ENCODE results near the gene EMCN. TPM values are rescaled to one million over a fixed set of nuclear protein-coding genes. Genes with fewer than 3 reads are reported as not detected.

Gene EMCN
- polyA plus RNA-seq, 3 donors, result not detected

GRCh38 chr4:100486496-100486895 is 31.3 kb downstream of the EMCN start:
- no peak overlapping the region for H3K27ac Mint-ChIP-seq
- Histone ChIP-seq H3K4me1 (ENCODE audit: control insufficient read depth in 1 of 2, insufficient read depth in 2 of 2, low read length in 2 of 2) (no peaks in the 10 kb centered on the region), H3K4me3 (replicated peaks in 1 of 3; ENCODE audit: low read depth in 2 of 3, low read length in 3 of 3) (no peak overlapping the region), H3K9me3 (replicated peaks in 1 of 2; ENCODE audit: control insufficient read depth in 1 of 2, insufficient read depth in 1 of 2, low read length in 2 of 2) (peaks cover 5% of the 10 kb centered on the region in 2 donors), H3K4me2 (replicated peaks; ENCODE audit: extremely low read depth, low read length, poor library complexity, severe bottlenecking) (no peak overlapping the region), H3K9ac (ENCODE audit: insufficient read depth, low read length, poor library complexity, severe bottlenecking) (no peak overlapping the region), H3K79me2 (ENCODE audit: insufficient read depth, low read length) (no peaks in the 10 kb centered on the region), H3K27me3 (ENCODE audit: control insufficient read depth in 2 of 2, insufficient read depth in 2 of 2, low read length in 2 of 2) (no peaks in the 10 kb centered on the region), H2AFZ (ENCODE audit: insufficient read depth, low read depth, low read length, poor library complexity, severe bottlenecking) (no peak overlapping the region), H3K36me3 (replicated peaks in 1 of 2; ENCODE audit: control insufficient read depth in 1 of 2, insufficient read depth in 2 of 2, low read length in 2 of 2) (no peaks in the 10 kb centered on the region), H4K20me1 (ENCODE audit: insufficient read depth, low read length) (no peaks in the 10 kb centered on the region), H3K27ac (ENCODE audit: low read depth in 1 of 2, low read length in 2 of 2) (no peak overlapping the region)
- no peaks in the 10 kb centered on the region for H3K36me3 Mint-ChIP-seq
- intact Hi-C loops (cut with micrococcal nuclease), result no loop called here
- no peak overlapping the region for H3K4me3 Mint-ChIP-seq
- TF ChIP-seq, protein P1, sequence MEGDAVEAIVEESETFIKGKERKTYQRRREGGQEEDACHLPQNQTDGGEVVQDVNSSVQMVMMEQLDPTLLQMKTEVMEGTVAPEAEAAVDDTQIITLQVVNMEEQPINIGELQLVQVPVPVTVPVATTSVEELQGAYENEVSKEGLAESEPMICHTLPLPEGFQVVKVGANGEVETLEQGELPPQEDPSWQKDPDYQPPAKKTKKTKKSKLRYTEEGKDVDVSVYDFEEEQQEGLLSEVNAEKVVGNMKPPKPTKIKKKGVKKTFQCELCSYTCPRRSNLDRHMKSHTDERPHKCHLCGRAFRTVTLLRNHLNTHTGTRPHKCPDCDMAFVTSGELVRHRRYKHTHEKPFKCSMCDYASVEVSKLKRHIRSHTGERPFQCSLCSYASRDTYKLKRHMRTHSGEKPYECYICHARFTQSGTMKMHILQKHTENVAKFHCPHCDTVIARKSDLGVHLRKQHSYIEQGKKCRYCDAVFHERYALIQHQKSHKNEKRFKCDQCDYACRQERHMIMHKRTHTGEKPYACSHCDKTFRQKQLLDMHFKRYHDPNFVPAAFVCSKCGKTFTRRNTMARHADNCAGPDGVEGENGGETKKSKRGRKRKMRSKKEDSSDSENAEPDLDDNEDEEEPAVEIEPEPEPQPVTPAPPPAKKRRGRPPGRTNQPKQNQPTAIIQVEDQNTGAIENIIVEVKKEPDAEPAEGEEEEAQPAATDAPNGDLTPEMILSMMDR (IDR thresholded peaks at IDR 0.05), result no peak
- H3K27me3 Mint-ChIP-seq (ENCODE audit: low read depth in 3 of 3), result peaks cover 0 to 1% (median 0%) of the 10 kb centered on the region in 3 donors
- no peaks in the 10 kb centered on the region for H3K4me1 Mint-ChIP-seq
- 100% methylated on average over 2 of the region's 3 CpGs for WGBS (ENCODE audit: insufficient coverage)
- DNase-seq, result no peak
- peaks cover 0 to 9% (median 2%) of the 10 kb centered on the region in 7 donors for H3K9me3 Mint-ChIP-seq

GRCh38 chr4:100483796-100484195 is 34.0 kb downstream of the EMCN start:
- TF ChIP-seq, protein P1 (IDR thresholded peaks at IDR 0.05), result no peak
- Histone ChIP-seq H2AFZ (ENCODE audit: insufficient read depth, low read depth, low read length, poor library complexity, severe bottlenecking) (no peak overlapping the region), H3K4me1 (ENCODE audit: control insufficient read depth in 1 of 2, insufficient read depth in 2 of 2, low read length in 2 of 2) (no peaks in the 10 kb centered on the region), H3K36me3 (replicated peaks in 1 of 2; ENCODE audit: control insufficient read depth in 1 of 2, insufficient read depth in 2 of 2, low read length in 2 of 2) (no peaks in the 10 kb centered on the region), H3K4me3 (replicated peaks in 1 of 3; ENCODE audit: low read depth in 2 of 3, low read length in 3 of 3) (no peak overlapping the region), H3K9ac (ENCODE audit: insufficient read depth, low read length, poor library complexity, severe bottlenecking) (no peak overlapping the region), H3K4me2 (replicated peaks; ENCODE audit: extremely low read depth, low read length, poor library complexity, severe bottlenecking) (no peak overlapping the region), H3K9me3 (replicated peaks in 1 of 2; ENCODE audit: control insufficient read depth in 1 of 2, insufficient read depth in 1 of 2, low read length in 2 of 2) (no peaks in the 10 kb centered on the region), H3K79me2 (ENCODE audit: insufficient read depth, low read length) (no peaks in the 10 kb centered on the region), H3K27ac (ENCODE audit: low read depth in 1 of 2, low read length in 2 of 2) (no peak overlapping the region), H4K20me1 (ENCODE audit: insufficient read depth, low read length) (no peaks in the 10 kb centered on the region), H3K27me3 (ENCODE audit: control insufficient read depth in 2 of 2, insufficient read depth in 2 of 2, low read length in 2 of 2) (no peaks in the 10 kb centered on the region)
- no CpG with 5 or more reads among the region's 2 CpGs for WGBS (ENCODE audit: insufficient coverage)
- no peak overlapping the region for H3K27ac Mint-ChIP-seq
- peaks cover 0 to 1% (median 0%) of the 10 kb centered on the region in 3 donors for H3K27me3 Mint-ChIP-seq (ENCODE audit: low read depth in 3 of 3)
- H3K4me3 Mint-ChIP-seq, result no peak overlapping the region
- H3K36me3 Mint-ChIP-seq, result no peaks in the 10 kb centered on the region
- no peak for DNase-seq
- H3K9me3 Mint-ChIP-seq, result peaks cover 0 to 2% (median 1%) of the 10 kb centered on the region in 7 donors
- intact Hi-C loops (cut with micrococcal nuclease), result no loop called here
- H3K4me1 Mint-ChIP-seq, result no peaks in the 10 kb centered on the region

Measured in CD14-positive monocyte (primary cell).